GM19043 (cell line): Measurements from ENCODE around the gene UBE2R2.
"Not testable (repeated sequence)": the region's sequence is repeated elsewhere in the genome, so short reads cannot be mapped to it uniquely, and the experiment has no call there.

Source experiments
- ATAC-seq: cut with Tn5 transposase; IDR thresholded peaks from one replicate; pipeline ENCODE4 v1.9.1; 2021; ENCODE audit warnings: low read depth; ENCODE audit not compliant: unreplicated experiment

Gene UBE2R2

DNA sequence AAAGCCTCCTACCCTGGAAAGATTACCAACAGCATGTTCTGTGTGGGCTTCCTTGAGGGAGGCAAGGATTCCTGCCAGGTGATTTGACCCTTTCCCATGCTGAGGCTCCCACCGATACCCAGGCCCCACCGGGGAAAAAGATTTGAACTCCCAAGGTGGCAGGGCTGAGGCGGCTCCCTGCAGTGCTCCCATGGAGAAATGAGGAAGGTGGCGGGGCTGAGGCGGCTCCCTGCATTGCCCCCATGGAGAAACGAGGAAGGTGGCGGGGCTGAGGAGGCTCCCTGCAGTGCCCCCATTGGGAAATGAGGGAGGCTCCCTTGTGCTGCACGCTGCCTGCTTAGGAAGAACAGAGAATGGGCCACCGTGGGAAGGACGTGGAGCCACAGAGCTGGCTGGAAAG is 18.4 kb upstream of the UBE2R2 start:
- ATAC-seq, result no peak

DNA sequence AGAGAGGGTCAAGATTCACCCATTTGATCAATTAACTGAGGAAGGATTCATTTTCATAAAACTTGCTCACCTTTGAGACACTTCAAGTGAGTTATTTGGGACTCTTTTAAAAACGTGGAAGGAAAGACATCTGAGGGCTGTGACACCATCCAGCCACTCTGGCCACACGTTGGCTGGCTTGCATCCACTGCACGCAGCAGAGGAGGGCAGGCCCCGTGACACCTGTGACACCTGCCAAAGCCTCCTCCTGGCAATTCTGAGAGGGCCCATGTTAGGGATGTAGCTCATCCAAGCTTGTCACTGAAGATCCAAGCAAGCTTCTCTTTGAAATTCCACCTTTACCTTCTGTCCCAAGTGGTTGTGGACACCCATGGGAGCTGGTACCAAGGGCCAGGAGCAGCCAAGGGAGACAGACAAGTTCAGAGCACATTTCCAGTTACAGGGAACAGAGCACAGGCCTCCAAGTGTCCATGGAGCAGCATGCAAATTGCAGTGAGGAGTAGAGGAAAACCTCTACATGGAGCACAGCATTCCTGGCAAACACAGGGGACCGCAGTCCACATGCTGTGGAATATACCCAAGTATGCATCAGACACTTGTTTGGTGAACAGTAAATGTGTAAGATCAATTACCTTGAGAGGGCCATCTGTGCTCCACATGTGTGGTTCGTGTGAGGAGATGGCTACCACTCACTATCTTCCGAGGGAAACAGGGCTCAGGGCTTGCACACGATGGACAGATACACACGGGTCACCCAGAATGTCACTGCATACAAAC is 16.8 kb upstream of the UBE2R2 start:
- no peak for ATAC-seq

DNA sequence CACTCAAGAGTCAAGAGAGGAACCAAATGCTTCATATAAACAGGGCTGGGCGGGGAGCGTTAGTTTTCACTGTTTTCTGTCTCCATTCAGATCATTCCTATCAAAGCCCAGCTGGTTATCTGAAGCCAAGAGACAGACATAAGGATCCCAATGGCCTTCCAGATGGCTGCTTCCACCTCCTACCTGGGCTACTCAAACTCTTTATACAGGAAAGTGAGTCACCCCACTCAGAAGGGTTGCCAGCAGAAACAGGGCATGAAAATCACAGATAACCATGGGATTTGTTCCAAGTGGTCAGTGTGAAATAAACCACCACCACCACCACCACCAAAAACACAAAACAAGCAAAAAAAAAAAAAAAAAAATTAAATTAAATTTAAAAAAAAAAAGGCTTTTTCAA is 16.1 kb upstream of the UBE2R2 start:
- ATAC-seq, result no peak

DNA sequence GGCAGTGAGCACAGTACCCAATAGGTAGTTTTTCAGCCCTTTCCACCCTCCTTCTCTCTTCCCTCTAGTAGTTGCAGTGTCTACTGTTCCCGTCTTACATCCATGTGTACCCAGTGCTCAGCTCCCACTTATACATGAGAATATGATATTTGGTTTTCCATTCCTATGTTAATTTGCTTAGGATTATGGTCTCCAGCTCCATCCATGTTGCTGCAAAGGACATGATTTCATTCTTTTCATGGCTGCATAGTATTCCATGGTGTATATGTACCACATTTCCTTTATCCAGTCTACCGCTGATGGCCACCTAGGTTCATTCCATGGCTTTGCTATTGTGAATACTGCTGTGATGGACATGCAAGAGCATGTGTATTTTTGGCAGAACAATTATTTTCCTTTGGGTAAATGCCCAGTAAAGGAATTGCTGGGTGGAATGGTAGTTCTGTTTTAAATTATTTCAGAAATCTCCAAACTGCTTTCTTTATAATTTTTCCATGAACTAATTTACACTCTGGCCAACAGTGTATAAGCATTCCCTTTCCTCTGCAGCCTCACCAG is 14.9 kb upstream of the UBE2R2 start:
- not testable (repeated sequence) for ATAC-seq

DNA sequence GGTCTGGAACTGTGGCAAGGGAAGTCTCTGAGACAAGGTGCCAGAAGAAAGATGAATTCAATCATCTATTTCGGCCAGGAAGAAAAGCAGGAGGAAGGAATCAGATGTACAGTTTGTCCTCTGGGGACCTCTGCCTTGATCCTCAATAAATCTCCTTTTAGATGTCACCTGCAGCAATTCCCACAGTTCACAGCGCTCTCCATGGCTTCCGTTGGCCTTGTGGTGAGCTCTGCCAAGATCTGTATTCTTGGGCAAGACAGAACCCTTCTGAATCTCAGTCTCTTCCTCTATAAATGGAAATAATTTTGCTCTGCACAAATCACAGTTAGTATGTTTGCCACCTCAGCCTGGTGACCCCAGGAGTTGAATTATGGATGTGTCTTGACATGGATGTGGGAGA is 12.8 kb upstream of the UBE2R2 start:
- not testable (repeated sequence) for ATAC-seq

DNA sequence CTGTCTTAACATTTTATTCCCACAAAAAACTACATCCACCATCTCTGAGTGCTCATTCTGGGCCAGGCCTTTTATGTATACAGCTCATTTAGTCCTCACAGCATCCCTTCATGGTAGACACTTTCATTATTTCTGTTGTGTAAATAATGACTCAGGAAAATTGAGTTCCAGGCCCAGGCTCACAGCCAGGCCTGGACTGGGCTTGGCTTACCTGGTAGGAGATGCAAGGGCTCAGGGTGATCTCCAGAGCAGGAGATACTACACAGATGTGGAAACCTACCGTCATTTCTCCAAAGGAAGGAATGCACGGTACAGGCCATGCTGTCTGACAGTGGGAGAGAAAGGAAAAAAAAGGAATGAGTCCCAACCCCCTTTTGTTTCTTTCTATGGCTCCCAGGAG is 9.8 kb upstream of the UBE2R2 start:
- not testable (repeated sequence) for ATAC-seq

DNA sequence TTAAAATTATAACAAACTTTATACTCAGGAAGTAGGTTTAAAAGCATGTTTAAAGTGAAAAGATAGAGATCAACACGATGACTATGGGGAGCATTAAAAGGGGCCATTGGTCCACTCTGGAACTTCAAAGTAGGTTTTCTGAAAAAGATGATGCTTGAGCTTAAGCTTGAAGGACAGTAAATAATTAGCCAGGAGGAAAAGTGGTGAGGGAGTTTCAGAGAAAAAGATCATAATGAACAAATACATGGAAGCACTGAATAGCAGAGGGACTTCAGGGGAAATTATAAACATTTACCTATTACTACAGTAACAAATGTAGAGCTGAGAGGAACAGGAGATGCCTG is 8.0 kb upstream of the UBE2R2 start:
- peak; percentile 42 for ATAC-seq

DNA sequence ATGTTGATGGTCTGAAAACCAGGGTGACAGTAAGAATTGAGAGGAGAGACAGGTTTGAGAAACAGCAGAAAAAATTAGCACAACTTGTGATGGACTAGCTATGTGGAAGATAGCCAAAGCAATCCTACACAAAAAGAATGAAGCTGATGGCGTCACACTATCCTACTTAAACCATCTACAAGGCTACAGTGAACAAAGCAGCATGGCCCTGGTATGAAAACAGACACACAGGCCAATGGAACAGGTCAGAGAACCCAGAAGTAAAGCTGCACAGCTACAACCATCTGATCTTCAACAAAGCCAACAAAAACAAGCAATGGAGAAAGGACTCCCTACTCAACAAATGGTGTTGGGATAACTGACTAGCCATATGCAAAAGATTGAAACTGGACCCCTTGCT is 7.5 kb upstream of the UBE2R2 start:
- no peak for ATAC-seq

DNA sequence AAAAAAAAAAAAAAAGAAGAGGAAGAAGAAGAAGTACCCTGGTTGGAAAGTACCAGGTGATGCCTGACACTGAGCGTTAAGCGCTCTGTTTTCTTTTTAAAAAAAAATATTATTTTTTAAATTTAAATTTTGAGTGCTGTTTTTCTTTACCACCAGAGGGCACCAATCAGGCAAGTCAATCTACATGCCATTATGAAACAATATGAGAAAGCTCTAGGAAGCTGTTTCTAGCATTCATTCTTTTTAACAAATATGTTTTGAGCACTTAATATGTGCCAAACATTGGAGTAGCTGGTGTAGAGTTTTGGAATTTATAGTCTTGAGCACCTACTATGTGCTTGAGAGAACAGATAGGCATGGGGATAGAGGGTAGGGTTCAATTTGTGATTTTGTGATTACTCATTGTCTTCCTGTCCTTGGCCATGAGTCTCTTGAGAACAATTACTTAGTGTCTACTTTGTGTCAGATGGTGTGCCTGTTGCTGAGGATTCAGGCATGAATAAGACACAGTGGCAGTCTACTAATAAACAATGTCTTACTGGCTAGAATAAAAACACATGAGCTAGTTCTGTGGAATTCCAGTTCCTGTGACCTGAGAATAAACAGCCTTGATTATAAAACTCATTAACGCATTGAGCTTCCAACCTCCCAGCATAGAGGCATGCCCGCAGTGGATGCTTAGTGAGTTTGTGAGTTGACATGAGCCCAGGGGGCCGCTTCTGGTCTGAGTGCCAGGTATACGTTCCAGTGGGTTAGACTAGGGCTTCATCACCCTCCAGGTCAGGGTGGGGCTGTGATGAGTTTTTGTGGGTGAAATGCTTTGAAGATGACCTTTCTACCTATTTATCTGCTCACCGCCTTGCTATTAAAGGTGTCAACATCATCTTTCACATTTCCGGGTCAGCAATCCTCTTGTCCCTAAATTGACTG is 3.0 kb upstream of the UBE2R2 start:
- no peak for ATAC-seq

DNA sequence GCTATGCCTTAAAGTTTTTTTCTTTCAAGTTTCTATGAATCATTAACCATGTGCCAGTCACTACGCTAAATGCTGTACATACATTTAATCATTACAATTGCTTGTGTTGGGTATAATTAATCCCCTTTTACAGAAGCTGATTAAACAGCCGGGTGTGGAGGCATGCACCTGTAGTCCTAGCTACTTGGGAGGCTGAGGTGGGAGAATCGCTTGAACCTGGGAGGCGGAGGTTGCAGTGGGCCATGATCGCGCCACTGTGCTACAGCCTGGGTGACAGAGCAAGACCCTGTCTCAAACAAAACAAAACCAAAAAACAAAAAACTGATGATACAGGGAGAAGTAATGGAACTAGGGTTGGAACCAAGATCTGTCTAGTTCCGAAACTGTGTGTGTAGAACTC is 1.2 kb upstream of the UBE2R2 start:
- no peak for ATAC-seq

DNA sequence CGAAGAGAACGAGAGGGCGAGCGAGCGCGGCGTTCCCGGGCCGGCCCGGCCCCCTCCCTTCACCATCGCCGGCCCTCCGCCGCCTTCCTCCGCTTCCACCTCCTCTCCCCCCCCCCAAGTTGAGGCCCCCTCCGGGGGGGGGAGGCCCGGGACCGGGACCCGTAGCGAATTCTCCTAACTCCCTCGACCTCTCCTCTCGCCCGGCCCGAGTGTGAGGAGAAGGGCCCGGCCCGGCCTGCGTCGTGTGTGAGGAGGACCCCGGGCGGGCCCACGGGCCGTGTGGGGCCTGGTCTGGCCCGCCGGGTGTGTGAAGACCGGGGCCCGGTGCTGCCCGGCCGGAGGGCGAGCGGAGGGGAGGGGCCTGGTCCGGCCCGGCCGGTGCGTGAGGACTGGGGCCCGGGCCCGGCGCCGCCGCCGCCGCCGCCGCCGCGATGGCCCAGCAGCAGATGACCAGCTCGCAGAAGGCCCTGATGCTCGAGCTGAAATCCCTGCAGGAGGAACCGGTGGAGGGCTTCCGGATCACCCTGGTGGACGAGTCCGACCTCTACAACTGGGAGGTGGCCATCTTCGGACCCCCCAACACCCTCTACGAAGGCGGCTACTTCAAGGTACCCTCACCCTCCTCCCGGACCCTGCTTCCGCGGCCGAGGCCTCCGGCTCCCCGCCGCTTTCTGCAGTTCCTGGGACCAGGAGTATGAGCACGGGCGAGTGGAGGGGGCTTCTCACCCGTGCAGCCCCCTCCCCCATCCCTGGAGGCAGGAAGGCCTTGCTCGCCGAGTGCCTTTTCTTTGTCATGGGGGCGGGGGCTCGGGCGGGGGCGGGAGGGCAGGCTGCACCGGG is 587 bp downstream of the UBE2R2 start:
- ATAC-seq, result peak; percentile 3

DNA sequence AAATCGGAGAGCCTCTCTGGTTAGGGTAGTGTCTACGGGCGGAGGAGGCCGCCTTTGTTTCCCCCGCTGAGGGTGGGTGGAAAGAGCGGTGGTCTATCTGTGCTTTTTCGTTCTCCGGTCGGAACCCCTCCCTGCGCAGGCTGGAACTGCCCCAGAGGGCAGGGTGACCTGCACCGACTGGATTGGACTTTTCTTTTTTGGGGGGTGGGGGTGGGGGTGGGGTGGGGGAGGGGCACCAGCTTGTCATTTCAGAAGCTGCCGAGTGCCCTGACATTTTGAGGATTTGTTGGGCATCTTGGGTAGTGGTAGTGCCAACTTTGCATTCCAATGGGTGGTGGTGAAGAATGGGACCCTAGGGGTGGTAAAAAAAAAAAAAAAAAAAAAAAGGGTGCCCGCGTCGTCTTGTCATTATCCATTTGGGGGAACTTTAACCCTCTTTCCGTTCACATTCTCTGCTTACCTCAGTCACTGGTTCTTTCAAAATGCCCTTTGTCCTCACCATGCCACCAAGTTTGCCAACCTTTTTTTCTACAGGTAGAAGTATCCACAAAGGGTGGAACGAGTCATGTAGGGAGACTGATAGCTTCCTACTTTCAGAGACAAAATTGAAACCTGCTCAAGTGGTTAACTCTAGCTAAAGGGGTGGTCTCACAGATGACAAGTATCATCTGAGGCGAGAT is 1.3 kb downstream of the UBE2R2 start:
- ATAC-seq, result no peak

DNA sequence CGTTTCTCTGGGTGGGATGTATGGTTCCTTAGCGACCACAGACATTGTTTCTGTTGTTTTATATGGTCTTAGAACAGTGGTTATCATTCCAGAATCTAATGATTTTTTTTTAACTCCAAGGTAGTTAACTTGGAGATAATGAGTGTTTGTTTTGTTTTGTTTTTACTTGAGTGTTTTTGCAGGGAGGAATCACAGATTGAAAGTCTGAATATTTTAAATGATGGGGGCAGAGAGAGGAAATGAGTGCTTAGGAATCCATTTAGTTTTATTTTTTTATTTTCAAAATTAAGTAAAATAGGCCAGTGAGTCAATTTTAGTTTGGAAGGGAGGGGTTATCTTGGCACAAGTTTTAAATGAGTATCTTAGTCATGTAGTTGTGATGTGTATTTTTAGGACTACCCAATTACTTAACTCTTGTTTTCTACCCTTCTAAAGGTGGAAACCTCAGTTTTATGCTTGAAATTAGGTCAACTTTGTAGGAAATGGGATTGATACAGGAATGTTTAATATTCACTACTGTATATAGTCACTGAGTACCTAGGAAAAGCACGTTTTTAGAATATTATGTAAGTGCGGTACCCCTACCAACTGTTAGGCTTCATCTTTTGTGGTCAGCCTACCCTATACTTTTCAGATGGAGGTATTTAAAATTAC is 2.0 kb downstream of the UBE2R2 start:
- ATAC-seq, result no peak

DNA sequence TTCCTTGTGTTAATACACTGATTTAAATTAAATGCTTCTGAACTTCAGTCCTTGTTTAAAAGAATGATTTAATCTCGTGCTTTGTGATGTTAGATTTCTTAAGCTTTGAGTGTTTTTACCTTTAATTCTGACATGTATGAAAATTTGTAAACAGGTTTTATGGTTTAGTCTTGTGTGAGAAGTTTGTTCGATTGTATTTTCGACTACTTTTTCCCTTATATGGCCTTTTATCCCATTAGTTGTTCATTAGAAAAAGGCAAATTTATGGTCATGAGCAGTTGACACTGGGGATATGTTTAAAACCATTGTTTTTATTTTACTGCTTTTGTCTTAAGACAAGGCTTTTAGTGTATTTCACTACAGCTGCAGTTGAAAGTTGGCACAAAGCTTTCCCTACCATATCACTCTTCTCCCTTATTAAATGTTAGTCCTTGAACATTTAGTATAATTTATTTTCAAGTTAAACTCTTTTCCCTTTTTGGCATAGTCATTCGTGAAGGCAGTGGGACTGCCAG is 3.3 kb downstream of the UBE2R2 start:
- no peak for ATAC-seq

DNA sequence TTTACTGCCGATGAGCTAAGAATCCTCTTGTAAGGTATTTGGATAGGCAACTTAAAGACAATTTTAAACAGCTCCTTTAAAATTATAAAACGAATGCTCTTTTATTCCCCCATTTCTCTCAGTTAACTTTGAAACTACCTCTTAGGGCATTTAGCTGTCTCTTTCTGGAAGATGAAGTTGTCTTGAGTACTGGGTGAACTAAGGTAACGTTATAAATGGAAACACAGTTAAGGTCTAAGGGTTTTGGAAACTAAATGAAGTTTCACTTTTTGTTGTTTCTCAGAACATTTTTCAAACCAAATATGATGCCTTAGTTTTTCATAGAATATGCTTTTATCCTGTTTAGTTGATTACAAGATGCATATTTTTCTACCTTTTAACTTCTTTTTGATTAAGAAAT is 6.8 kb downstream of the UBE2R2 start:
- ATAC-seq, result no peak

DNA sequence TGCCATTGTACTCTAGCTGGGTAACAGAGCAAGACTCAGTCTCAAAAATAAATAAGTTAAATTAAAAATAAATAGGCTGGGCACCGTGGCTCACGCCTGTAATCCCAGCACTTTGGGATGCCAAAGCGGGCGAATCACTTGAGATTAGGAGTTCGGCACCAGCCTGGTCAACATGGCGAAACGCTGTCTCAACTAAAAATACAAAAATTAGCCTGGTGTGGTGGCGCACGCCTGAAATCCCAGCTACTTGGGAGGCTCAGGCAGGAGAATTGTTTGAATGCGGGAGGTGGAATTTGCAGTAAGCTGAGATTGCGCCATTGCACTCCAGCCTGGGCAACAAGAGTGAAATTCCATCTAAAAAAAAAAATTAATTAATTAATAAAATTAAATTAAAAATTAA is 10.3 kb downstream of the UBE2R2 start:
- not testable (repeated sequence) for ATAC-seq

DNA sequence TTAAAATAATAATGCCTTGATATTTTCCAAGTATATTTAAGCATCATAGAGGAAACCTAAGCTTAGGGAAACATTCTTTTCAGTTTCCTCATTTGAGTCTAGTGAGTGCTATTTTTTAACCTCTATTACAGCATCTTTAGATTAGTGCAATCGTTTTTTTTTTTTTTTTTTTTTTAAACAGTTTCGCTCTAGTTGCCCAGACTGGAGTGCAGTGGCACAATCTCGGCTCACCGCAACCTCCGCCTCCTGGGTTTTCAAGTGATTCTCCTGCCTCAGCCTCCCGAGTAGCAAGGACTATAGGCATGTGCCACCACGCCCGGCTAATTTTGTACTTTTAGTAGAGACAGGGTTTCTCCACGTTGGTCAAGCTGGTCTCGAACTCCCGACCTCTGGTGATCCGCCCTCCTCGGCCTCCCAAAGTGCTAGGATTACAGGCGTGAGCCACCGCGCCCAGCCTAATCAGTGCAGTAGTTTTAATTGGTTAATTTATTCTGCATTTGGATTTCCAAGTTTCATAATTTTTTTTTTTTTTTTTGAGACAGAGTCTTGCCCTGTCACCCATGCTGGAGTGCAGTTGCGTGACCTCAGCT is 12.8 kb downstream of the UBE2R2 start:
- ATAC-seq, result not testable (repeated sequence)

DNA sequence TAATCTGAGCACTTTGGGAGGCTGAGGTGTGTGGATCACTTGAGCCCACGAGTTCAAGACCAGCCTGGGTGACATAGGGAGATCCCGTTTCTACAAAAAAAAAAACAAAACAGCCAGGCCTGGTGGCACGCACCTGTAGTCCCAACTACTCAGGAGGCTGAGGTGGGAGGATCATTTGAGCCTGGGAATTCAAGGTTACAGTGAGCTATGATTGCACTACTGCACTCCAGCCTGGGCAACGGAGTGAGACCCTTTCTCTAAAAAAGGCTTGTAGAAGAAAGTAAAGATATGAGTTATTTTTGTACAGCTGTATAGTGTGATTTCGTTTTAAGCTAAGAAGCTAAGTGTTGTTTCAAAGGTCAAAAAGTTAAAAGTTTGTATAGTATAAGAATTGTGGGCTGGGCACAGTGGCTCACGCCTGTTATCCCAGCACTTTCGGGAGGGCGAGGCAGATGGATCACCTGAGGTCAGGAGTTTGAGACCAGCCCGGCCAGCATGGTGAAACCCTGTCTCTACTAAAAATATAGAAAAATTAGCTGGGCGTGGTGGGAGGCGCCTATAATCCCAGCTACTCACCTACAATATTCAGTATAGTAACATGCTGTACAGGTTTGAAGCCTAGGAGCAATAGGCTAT is 18.8 kb downstream of the UBE2R2 start:
- ATAC-seq, result no peak

DNA sequence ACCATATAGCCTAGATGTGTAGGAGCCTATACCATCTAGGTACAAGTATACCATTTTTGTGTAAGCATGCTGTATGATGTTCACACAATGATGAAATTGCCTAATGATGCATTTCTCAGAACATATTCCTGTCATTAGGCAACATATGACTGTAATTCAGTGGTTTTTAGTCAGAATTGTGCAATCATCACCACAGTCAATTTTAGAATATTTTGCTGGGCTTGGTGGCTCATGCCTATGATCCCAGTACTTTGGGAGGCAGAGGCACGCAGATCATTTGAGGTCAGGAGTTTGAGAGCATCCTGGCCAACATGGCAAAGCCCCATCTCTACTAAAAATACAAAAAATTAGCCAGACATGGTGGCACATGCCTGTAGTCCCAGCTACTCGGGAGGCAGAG is 19.3 kb downstream of the UBE2R2 start:
- ATAC-seq, result not testable (repeated sequence)
